GM21737 (cell line): ENCODE results near the gene FAM184A.

Source experiments
- ATAC-seq: cut with Tn5 transposase; IDR thresholded peaks from one replicate; pipeline ENCODE4 v1.9.1; 2021; ENCODE audit warnings: mild to moderate bottlenecking, moderate library complexity; ENCODE audit not compliant: unreplicated experiment

The FAM184A gene

DNA sequence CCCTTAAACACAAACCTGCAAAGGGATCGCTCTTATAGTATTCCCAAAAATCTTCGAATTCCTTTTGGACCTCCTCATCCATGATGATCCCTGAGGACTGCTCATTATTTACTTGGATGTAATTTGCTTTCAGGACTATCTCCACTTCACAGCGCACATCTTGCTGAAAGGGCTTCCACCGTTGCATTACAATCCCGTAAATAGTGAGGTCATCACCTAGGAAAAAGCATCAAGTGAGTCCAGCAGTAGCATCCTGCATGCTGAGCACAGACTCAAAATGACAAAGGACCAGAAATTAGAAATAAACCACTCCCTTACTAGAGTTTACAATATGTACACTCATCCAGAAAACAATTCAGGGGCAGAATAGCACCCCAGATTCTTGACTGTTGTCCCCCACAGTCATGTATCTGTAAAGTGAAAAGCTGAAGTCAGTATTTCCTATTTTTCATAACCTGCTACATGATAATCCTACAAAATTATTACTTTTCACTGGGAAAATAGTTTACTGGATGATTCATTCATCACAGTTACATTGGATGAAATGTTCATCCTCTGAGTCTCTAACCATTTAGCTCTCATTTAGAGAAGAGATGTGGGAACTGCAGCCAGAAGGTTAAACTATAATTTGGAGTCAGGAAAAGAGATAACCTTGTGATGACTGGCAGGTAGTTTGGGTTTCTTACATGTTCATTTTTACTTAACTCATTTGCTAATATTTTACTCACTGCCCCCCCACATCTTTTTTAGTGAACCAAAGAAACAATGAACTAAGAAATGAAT, 160.7 kb downstream of the FAM184A start:
- no peak for ATAC-seq

GRCh38 chr6:118914598-118914997, 163.9 kb downstream of the FAM184A start:
- ATAC-seq: no peak

- ATAC-seq: no peak
These were observed 165.3 kb downstream of the FAM184A start for GRCh38 chr6:118913161-118913560.

DNA sequence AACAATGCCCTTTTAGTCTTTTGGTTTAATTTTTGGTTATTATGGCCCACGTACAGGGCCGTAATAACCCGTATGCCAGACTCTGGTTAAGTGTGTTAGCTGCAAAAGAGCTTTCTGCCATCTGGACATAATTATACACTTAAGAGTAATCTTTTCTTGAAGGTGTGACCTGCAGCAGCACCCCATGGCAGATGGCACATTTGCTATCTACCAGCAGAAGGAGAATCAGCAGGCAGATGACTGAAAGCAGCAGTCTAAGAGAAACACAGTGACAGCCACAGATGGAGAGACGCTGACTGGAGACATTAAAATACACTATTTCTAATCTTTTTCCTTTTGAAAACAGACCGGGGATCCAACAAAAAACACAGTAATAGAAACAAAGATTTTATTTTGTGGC, 165.8 kb downstream of the FAM184A start:
- ATAC-seq: no peak
